ENCODE results near the gene MAP6. TPM values are rescaled to one million over a fixed set of nuclear protein-coding genes. Genes with fewer than 3 reads are reported as not detected.

The MAP6 gene
- total and polyA plus RNA-seq, 12 donors, result 1.2 to 9.1 (median 5.8) TPM

GRCh38 chr11:75663808-75664207 is 5.0 kb downstream of the MAP6 start:
- no peak for TF ChIP-seq CTCF (IDR thresholded peaks at IDR 0.05)
- ATAC-seq (no peak), DNase-seq (no peak)
- intact Hi-C loops (cut with DNase I), result no loop called here
- WGBS, 2 donors, result 89% methylated on average over 1 of the region's 1 CpG
- no peak overlapping the region for H3K27ac ChIP-seq
- no peaks in the 10 kb centered on the region for H3K36me3 ChIP-seq
- no peak overlapping the region for H3K4me3 ChIP-seq
- peaks cover 0 to 65% (median 0%) of the 10 kb centered on the region in 7 donors for H3K27me3 ChIP-seq
- H3K9me3 ChIP-seq, result no peaks in the 10 kb centered on the region
- peaks cover 6 to 15% (median 13%) of the 10 kb centered on the region in 9 donors for H3K4me1 ChIP-seq

GRCh38 chr11:75659836-75660235 is 9.0 kb downstream of the MAP6 start:
- Histone ChIP-seq H3K4me1 (peaks cover 0 to 13% (median 4%) of the 10 kb centered on the region in 9 donors), H3K27ac (no peak overlapping the region), H3K4me3 (no peak overlapping the region), H3K36me3 (no peaks in the 10 kb centered on the region), H3K9me3 (no peaks in the 10 kb centered on the region), H3K27me3 (peaks cover 0 to 27% (median 0%) of the 10 kb centered on the region in 7 donors)
- WGBS, 2 donors, result 79 to 82% methylated on average over 1 of the region's 1 CpG
- TF ChIP-seq CTCF (IDR thresholded peaks at IDR 0.05), result no peak
- ATAC-seq (no peak), DNase-seq (no peak)
- intact Hi-C loops (cut with DNase I), result no loop called here

GRCh38 chr11:75656044-75656727 is 12.7 kb downstream of the MAP6 start:
- DNase-seq (no peak), ATAC-seq (no peak)
- H3K27ac ChIP-seq, result no peak overlapping the region
- intact Hi-C loops (cut with DNase I), result no loop called here
- no peaks in the 10 kb centered on the region for H3K9me3 ChIP-seq
- H3K4me1 ChIP-seq, result peaks cover 0 to 15% (median 4%) of the 10 kb centered on the region in 9 donors
- WGBS, 2 donors, result 69 to 71% methylated on average over 6 of the region's 6 CpGs
- TF ChIP-seq CTCF (IDR thresholded peaks at IDR 0.05), result no peak
- H3K27me3 ChIP-seq, result no peaks in the 10 kb centered on the region
- no peaks in the 10 kb centered on the region for H3K36me3 ChIP-seq
- H3K4me3 ChIP-seq, result no peak overlapping the region

GRCh38 chr11:75655605-75656004 is 13.2 kb downstream of the MAP6 start:
- Histone ChIP-seq H3K27ac (no peak overlapping the region), H3K9me3 (no peaks in the 10 kb centered on the region), H3K36me3 (no peaks in the 10 kb centered on the region), H3K4me1 (peaks cover 0 to 21% (median 5%) of the 10 kb centered on the region in 9 donors), H3K4me3 (no peak overlapping the region), H3K27me3 (no peaks in the 10 kb centered on the region)
- ATAC-seq (peak in 4 of 8 donors; percentile 21 to 66 (median 49)), DNase-seq (no peak)
- intact Hi-C loops (cut with DNase I), result no loop called here
- TF ChIP-seq CTCF (IDR thresholded peaks at IDR 0.05), result no peak
